BLaER1 treated with 17β-estradiol and CSF1 and Interleukin-3, amounts not matched to agents 10 nM and 100 nM (cell line): ENCODE data around the gene COQ10B.
A peak's percentile ranks its signal among the peaks of the same experiment; 100 is the strongest.
"Not testable (repeated sequence)": the region's sequence is repeated elsewhere in the genome, so short reads cannot be mapped to it uniquely, and the experiment has no call there.

Experiments
- H3K27ac ChIP-seq, 11 experiments: shearing (Covaris generic); formaldehyde crosslinking; 2 replicates each; pipeline ENCODE4 v1.8.1; 2022
- H3K27me3 ChIP-seq, 11 experiments: shearing (Covaris generic); formaldehyde crosslinking; 2 replicates each; pipeline ENCODE4 v1.8.1; 2022
- H3K36me3 ChIP-seq, 11 experiments: shearing (Covaris generic); formaldehyde crosslinking; 2 replicates each; pipeline ENCODE4 v1.8.1; 2022
- H3K4me1 ChIP-seq, 10 experiments: shearing (Covaris generic); formaldehyde crosslinking; 2 replicates each; pipeline ENCODE4 v1.8.1; 2022
- H3K4me2 ChIP-seq, 11 experiments: shearing (Covaris generic); formaldehyde crosslinking; 2 replicates each; pipeline ENCODE4 v1.8.1; 2022
- H3K4me3 ChIP-seq, 10 experiments: shearing (Covaris generic); formaldehyde crosslinking; 2 replicates each; pipeline ENCODE4 v1.8.1; 2022
- H3K9ac ChIP-seq, 11 experiments: shearing (Covaris generic); formaldehyde crosslinking; 2 replicates each; pipeline ENCODE4 v1.8.1; 2022
- H3K9me3 ChIP-seq, 11 experiments: shearing (Covaris generic); formaldehyde crosslinking; replicated peaks in 1 of 11; 2 replicates each; pipeline ENCODE4 v1.8.1; 2022
- H4K20me1 ChIP-seq, 11 experiments: shearing (Covaris generic); formaldehyde crosslinking; 2 replicates each; pipeline ENCODE4 v1.8.1; 2022
- Cebpa-rat ChIP-seq, 11 experiments: shearing (Covaris generic); IDR thresholded peaks; 2 replicates each; pipeline ENCODE4 v1.8.1; 2022

Gene COQ10B

GRCh38 chr2:197455428-197455827 lies 2.1 kb downstream of the COQ10B start:
- TF ChIP-seq Cebpa-rat (IDR thresholded peaks at IDR 0.05), result no peak
- H3K4me3 ChIP-seq, result peak overlapping the region in 3 of 10 experiments; percentile 74 to 83 (median 80); a peak in 6 of 20 replicates
- H3K4me2 ChIP-seq, result peak overlapping the region; percentile 60 to 95 (median 81)
- H3K27ac ChIP-seq, result no peak overlapping the region
- peak overlapping the region in 4 of 11 experiments; percentile 89 to 97 (median 95); a peak in 5 of 22 replicates for H3K9ac ChIP-seq
- H3K9me3 ChIP-seq, result peaks cover 0 to 6% (median 0%) of the 10 kb centered on the region in 11 experiments; a peak in 5 of 22 replicates
- peaks cover 14 to 42% (median 26%) of the 10 kb centered on the region in 11 experiments; a peak in 21 of 22 replicates for H3K36me3 ChIP-seq
- H4K20me1 ChIP-seq, result peaks cover 43 to 66% (median 64%) of the 10 kb centered on the region in 11 experiments; a peak in 21 of 22 replicates
- H3K4me1 ChIP-seq, result peaks cover 13 to 45% (median 18%) of the 10 kb centered on the region in 10 experiments
- no peaks in the 10 kb centered on the region for H3K27me3 ChIP-seq

- no peaks in the 10 kb centered on the region for H3K27me3 ChIP-seq
- no peak overlapping the region for H3K9ac ChIP-seq
- peaks cover 62 to 86% (median 70%) of the 10 kb centered on the region in 11 experiments for H3K36me3 ChIP-seq
- H3K27ac ChIP-seq, result no peak overlapping the region
- no peak for TF ChIP-seq Cebpa-rat (IDR thresholded peaks at IDR 0.05)
- H3K4me1 ChIP-seq, result peaks cover 0 to 21% (median 0%) of the 10 kb centered on the region in 10 experiments; a peak in 6 of 20 replicates
- peaks cover 34 to 89% (median 52%) of the 10 kb centered on the region in 11 experiments; a peak in 20 of 22 replicates for H4K20me1 ChIP-seq
- H3K4me3 ChIP-seq, result no peak overlapping the region
- H3K4me2 ChIP-seq, result no peak overlapping the region
- H3K9me3 ChIP-seq, result no peaks in the 10 kb centered on the region
Measured at GRCh38 chr2:197460649-197461048, 7.3 kb downstream of the COQ10B start.

- Histone ChIP-seq H3K27me3 (no peaks in the 10 kb centered on the region), H3K4me1 (peaks cover 0 to 21% (median 0%) of the 10 kb centered on the region in 10 experiments; a peak in 5 of 20 replicates), H4K20me1 (peaks cover 30 to 89% (median 49%) of the 10 kb centered on the region in 11 experiments; a peak in 20 of 22 replicates), H3K27ac (no peak overlapping the region), H3K9me3 (no peaks in the 10 kb centered on the region), H3K4me3 (no peak overlapping the region), H3K9ac (no peak overlapping the region), H3K36me3 (peaks cover 62 to 86% (median 70%) of the 10 kb centered on the region in 11 experiments), H3K4me2 (no peak overlapping the region)
- TF ChIP-seq Cebpa-rat (IDR thresholded peaks at IDR 0.05), result no peak
Measured at GRCh38 chr2:197461057-197461456, 7.7 kb downstream of the COQ10B start.

GRCh38 chr2:197464175-197464574 lies 10.8 kb downstream of the COQ10B start:
- H3K4me2 ChIP-seq, result no peak overlapping the region
- no peak overlapping the region for H3K4me3 ChIP-seq
- peaks cover 4 to 76% (median 25%) of the 10 kb centered on the region in 11 experiments; a peak in 20 of 22 replicates for H4K20me1 ChIP-seq
- no peak overlapping the region for H3K27ac ChIP-seq
- H3K9ac ChIP-seq, result no peak overlapping the region
- H3K36me3 ChIP-seq, result peaks cover 91 to 98% (median 96%) of the 10 kb centered on the region in 11 experiments
- H3K4me1 ChIP-seq, result 0 out of 20 replicates have a peak, but pooled peaks cover 0 to 2% (median 0%) of the 10 kb centered on the region in 10 experiments
- TF ChIP-seq Cebpa-rat (IDR thresholded peaks at IDR 0.05), result no peak
- H3K9me3 ChIP-seq, result no peaks in the 10 kb centered on the region
- no peaks in the 10 kb centered on the region for H3K27me3 ChIP-seq

DNA sequence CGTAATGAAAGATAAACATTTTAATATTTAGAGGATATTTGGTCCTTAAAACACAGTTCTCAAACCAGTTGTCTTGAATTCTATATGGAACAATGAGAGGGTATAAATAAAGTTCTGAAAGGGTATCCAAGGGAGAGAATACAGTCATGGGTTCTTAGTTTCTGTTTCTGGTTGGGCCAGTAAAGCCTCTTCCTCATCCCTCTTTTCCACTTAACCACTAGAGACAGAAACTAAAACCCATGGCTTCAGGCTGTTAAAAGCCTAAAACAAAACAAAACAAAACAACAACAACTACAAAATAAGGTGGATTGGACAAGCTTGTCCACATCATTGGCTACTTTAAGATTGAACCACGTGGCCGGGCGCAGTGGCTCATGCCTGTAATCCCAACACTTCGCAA lies 18.8 kb downstream of the COQ10B start:
- H3K36me3 ChIP-seq, result peaks cover 95 to 100% (median 98%) of the 10 kb centered on the region in 11 experiments
- peaks cover 0 to 24% (median 0%) of the 10 kb centered on the region in 11 experiments; a peak in 10 of 22 replicates for H4K20me1 ChIP-seq
- no peaks in the 10 kb centered on the region; a peak in 2 of 22 replicates for H3K9me3 ChIP-seq
- no peak overlapping the region for H3K9ac ChIP-seq
- H3K4me3 ChIP-seq, result no peak overlapping the region
- no peak overlapping the region for H3K4me2 ChIP-seq
- H3K4me1 ChIP-seq, result peaks cover 0 to 11% (median 9%) of the 10 kb centered on the region in 10 experiments; a peak in 13 of 20 replicates
- H3K27me3 ChIP-seq, result no peaks in the 10 kb centered on the region
- no peak overlapping the region for H3K27ac ChIP-seq
- no peak for TF ChIP-seq Cebpa-rat (IDR thresholded peaks at IDR 0.05)

DNA sequence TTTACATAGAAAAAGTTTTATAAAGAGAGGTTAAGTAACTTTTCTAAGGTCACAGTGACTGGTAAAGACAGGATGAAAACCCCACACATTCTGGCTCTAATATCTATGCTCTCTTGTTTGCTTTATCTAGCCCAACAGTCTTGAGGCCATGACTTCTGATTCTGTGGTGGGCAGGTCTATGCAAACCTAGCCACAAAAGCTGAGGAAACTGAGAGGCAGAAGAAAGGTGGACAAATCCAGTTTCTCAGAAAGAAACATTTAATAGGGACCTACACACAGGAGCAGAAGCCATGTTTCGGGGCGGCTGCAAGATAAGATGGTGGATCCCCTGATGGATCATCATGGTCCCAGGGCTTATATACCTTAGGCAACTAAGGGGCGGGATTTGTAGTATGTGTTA lies 24.4 kb downstream of the COQ10B start:
- TF ChIP-seq Cebpa-rat (IDR thresholded peaks at IDR 0.05), result no peak
- H3K36me3 ChIP-seq, result peaks cover 52 to 89% (median 75%) of the 10 kb centered on the region in 11 experiments

GRCh38 chr2:197480165-197481036 lies 27.0 kb downstream of the COQ10B start:
- no peak for TF ChIP-seq Cebpa-rat (IDR thresholded peaks at IDR 0.05)
- Histone ChIP-seq H3K9ac (no peak overlapping the region), H3K4me2 (peak overlapping the region in 5 of 11 experiments; percentile 64 to 85 (median 68); a peak in 7 of 22 replicates), H3K36me3 (peaks cover 47 to 89% (median 75%) of the 10 kb centered on the region in 11 experiments), H3K4me3 (no peak overlapping the region), H4K20me1 (peaks cover 0 to 14% (median 4%) of the 10 kb centered on the region in 11 experiments; a peak in 7 of 22 replicates), H3K27ac (peak overlapping the region in 4 of 11 experiments; percentile 28 to 68 (median 50); a peak in 7 of 22 replicates), H3K4me1 (peaks cover 12 to 48% (median 37%) of the 10 kb centered on the region in 10 experiments), H3K9me3 (peaks cover 21 to 36% (median 27%) of the 10 kb centered on the region in 11 experiments), H3K27me3 (no peaks in the 10 kb centered on the region)

More for the DNA sequence above, 24.4 kb downstream of the COQ10B start:
- Histone ChIP-seq H3K27me3 (no peaks in the 10 kb centered on the region), H3K9me3 (peaks cover 0 to 11% (median under 1%) of the 10 kb centered on the region in 11 experiments; a peak in 13 of 22 replicates), H3K4me3 (no peak overlapping the region), H3K9ac (no peak overlapping the region; a peak in 1 of 22 replicates), H3K4me1 (peaks cover 12 to 48% (median 37%) of the 10 kb centered on the region in 10 experiments), H4K20me1 (peaks cover 0 to 14% (median 0%) of the 10 kb centered on the region in 11 experiments; a peak in 5 of 22 replicates), H3K27ac (peak overlapping the region in 9 of 11 experiments; percentile 6 to 68 (median 42); a peak in 12 of 22 replicates), H3K4me2 (peak overlapping the region in 10 of 11 experiments; percentile 56 to 85 (median 68); a peak in 19 of 22 replicates)

DNA sequence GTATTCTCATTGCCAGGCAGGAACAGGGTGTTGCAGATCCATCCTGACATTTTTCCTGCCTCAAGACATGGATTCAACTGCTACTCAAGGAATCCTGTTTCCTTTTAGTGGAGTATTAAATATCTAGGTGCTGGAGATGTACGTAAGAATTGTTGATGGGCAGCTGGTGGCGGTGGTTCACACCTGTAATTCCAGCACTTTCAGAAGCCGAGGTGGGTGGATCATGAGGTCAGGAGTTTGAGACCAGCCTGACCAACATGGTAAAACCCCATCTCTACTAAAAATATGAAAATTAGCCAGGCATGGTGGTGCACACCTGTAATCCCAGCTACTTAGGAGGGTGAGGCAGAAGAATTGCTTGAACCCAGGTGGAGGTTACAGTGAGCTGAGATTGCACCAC lies 30.9 kb downstream of the COQ10B start:
- not testable (repeated sequence) for H3K9ac ChIP-seq, H3K4me2 ChIP-seq, H3K27me3 ChIP-seq, H3K27ac ChIP-seq
- Histone ChIP-seq H3K9me3 (peaks cover 21 to 50% (median 36%) of the 10 kb centered on the region in 11 experiments), H4K20me1 (peaks cover 3 to 47% (median 24%) of the 10 kb centered on the region in 11 experiments; a peak in 18 of 22 replicates), H3K36me3 (peaks cover 60 to 98% (median 85%) of the 10 kb centered on the region in 11 experiments), H3K4me3 (0 out of 20 replicates have a peak overlapping the region, but pooled peaks of 1 of the 10 experiments have one; percentile 19), H3K4me1 (peaks cover 0 to 16% (median 8%) of the 10 kb centered on the region in 10 experiments; a peak in 14 of 20 replicates)
